ENCODE results near the gene LPP.

DNA sequence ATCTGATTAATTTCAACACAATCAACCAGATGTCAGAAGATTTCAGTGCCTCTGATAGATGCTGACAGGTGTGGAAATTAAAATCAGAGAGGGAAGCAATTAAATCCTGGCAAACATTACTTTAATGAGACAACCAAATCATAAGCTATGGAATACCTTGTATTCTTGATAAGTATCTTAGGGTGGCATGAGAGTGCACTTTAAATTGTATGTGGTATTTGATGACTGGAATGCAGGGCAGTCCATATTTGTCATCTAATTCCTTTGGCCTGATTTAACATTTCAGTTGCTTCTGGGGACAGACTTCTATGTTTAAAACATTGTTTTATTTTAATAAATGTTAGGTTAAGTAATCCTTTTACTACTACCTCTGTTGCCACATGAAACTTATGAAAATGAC is 184.1 kb downstream of the LPP start:
- no peak for TF ChIP-seq POLR2A (IDR thresholded peaks at IDR 0.05; ENCODE audit: low read depth, low read length)
- TF ChIP-seq POLR2AphosphoS5 (IDR thresholded peaks at IDR 0.05; ENCODE audit: low read depth, low read length) = no peak
- no peak for TF ChIP-seq TAF1 (IDR thresholded peaks at IDR 0.05; ENCODE audit: borderline replicate concordance, low read depth, low read length)
